ENCODE results near the gene ACTG1. TPM values are rescaled to one million over a fixed set of nuclear protein-coding genes. Genes with fewer than 3 reads are reported as not detected.

Gene ACTG1
- total and polyA plus RNA-seq, 9 of the 15 experiments (the other 6 are each of a cell fraction or from before 2014, with no cell fraction given): 224 to 1,775 (median 568) TPM

DNA sequence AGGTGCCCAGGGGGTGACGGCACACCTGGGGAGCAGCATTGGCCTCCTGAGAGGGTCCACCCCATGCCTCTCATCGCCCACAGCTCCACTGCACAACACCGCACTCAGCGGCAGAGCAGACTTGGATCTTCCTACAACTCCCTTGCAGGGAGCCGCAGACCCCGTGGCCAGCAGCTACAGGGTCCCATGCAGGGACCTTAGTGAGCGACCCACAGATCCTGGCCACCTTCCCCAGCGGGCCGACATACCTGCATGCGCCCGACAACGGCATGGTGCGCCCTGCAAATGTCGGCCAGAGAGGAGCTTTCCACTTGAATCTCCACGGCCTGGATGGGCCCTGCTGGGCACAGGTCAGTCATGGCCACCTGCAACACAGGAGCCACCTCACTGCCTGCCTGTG, 31.2 kb upstream of the ACTG1 start:
- Histone ChIP-seq H3K9me1 (ENCODE audit: control insufficient read depth, insufficient read depth, low read length) (no peaks in the 10 kb centered on the region), H3K27ac (ENCODE audit: extremely low read depth, low read depth, low read length) (no peak overlapping the region), H3K27me3 (ENCODE audit: control insufficient read depth in 2 of 2, insufficient read depth in 2 of 2, low read length in 2 of 2) (no peaks in the 10 kb centered on the region), H3K4me3 (no peak overlapping the region), H3K4me1 (replicated peaks in 1 of 2; ENCODE audit: control insufficient read depth in 2 of 2, insufficient read depth in 2 of 2, low read length in 2 of 2) (peaks cover 0 to 38% of the 10 kb centered on the region in 2 experiments; a peak in 1 of 5 replicates), H3K4me2 (ENCODE audit: insufficient read depth, low read length) (no peak overlapping the region), H2AFZ (ENCODE audit: low read depth, low read length) (no peak overlapping the region), H3K79me2 (ENCODE audit: control insufficient read depth, insufficient read depth, low read length) (no peaks in the 10 kb centered on the region), H3K9ac (ENCODE audit: insufficient read depth in 1 of 2, low read depth in 2 of 2, low read length in 2 of 2) (peak overlapping the region in 1 of 2 experiments; percentile 7; a peak in 1 of 4 replicates), H3K9me3 (replicated peaks; ENCODE audit: control insufficient read depth, insufficient read depth, low read depth, low read length) (no peaks in the 10 kb centered on the region), H4K20me1 (replicated peaks; ENCODE audit: control insufficient read depth, insufficient read depth, low read length) (no peaks in the 10 kb centered on the region), H3K36me3 (ENCODE audit: control insufficient read depth, insufficient read depth, low read length) (peaks cover 80% of the 10 kb centered on the region; the same call in 2 of the 3 replicates)
- ChIA-PET CTCF (ENCODE audit: low intra/inter-chr PET ratio) (no interaction called here), POLR2A (interaction anchor here (1.9 to 2.5 kb wide), 2 partner anchors 8 to 10 kb away, joined by 6 to 12 read pairs; partner anchors contain the start of gene FAAP100)
- BruUV-seq (replicated peaks): no TSS peak
- FAIRE-seq (no peak), ATAC-seq (no peak), DNase-seq (ENCODE audit: extremely low read depth in 1 of 4, low spot score in 3 of 4) (no peak)
- intact Hi-C loops (cut with micrococcal nuclease): no loop called here
- TF ChIP-seq CHCHD3 (CRISPR knock-in tag; IDR thresholded peaks at IDR 0.05): no peak
- TF ChIP-seq, protein P1, sequence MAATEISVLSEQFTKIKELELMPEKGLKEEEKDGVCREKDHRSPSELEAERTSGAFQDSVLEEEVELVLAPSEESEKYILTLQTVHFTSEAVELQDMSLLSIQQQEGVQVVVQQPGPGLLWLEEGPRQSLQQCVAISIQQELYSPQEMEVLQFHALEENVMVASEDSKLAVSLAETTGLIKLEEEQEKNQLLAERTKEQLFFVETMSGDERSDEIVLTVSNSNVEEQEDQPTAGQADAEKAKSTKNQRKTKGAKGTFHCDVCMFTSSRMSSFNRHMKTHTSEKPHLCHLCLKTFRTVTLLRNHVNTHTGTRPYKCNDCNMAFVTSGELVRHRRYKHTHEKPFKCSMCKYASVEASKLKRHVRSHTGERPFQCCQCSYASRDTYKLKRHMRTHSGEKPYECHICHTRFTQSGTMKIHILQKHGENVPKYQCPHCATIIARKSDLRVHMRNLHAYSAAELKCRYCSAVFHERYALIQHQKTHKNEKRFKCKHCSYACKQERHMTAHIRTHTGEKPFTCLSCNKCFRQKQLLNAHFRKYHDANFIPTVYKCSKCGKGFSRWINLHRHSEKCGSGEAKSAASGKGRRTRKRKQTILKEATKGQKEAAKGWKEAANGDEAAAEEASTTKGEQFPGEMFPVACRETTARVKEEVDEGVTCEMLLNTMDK (IDR thresholded peaks at IDR 0.05; ENCODE audit: borderline replicate concordance, insufficient read depth, low read depth, low read length, poor library complexity, severe bottlenecking): no peak
- in situ Hi-C loops (cut with MboI): no loop called here
- 96% methylated on average over 14 of the region's 15 CpGs for WGBS (ENCODE audit: insufficient coverage, low coverage, missing lambda C conversion rate)

DNA sequence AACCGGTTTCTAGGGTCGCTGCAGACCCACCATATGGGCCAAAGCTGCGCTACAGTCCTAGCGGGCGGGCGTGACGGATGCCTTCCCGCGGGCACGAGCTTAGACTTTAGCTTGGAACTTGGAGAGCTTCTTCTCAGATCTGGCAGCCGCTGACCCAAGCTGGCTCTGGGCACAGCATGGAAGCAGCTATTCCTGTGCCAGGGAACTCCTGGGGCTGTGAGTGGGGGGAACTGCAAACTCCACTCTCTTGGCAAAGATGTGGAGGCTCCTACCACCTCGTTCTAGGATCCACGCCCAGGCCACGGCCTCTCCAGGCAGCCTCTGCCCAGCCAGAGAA, 30.7 kb upstream of the ACTG1 start:
- no peak overlapping the region for H3K9ac ChIP-seq (ENCODE audit: insufficient read depth in 1 of 2, low read depth in 2 of 2, low read length in 2 of 2)
- no peak overlapping the region for H3K4me3 ChIP-seq
- no peak overlapping the region for H3K4me2 ChIP-seq (ENCODE audit: insufficient read depth, low read length)
- ChIA-PET CTCF (ENCODE audit: low intra/inter-chr PET ratio) (no interaction called here), POLR2A (interaction anchor here (0.6 to 2.5 kb wide), 2 partner anchors 9 to 158 kb away, joined by 5 to 12 read pairs; partner anchors contain the start of gene FAAP100)
- H3K27me3 ChIP-seq (ENCODE audit: control insufficient read depth in 2 of 2, insufficient read depth in 2 of 2, low read length in 2 of 2): no peaks in the 10 kb centered on the region
- TF ChIP-seq, protein P2, sequence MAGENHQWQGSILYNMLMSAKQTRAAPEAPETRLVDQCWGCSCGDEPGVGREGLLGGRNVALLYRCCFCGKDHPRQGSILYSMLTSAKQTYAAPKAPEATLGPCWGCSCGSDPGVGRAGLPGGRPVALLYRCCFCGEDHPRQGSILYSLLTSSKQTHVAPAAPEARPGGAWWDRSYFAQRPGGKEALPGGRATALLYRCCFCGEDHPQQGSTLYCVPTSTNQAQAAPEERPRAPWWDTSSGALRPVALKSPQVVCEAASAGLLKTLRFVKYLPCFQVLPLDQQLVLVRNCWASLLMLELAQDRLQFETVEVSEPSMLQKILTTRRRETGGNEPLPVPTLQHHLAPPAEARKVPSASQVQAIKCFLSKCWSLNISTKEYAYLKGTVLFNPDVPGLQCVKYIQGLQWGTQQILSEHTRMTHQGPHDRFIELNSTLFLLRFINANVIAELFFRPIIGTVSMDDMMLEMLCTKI (IDR thresholded peaks at IDR 0.05; ENCODE audit: partially characterized antibody): no peak
- TF ChIP-seq HNRNPK (IDR thresholded peaks at IDR 0.05; ENCODE audit: low read depth, low read length, poor library complexity, severe bottlenecking) (no peak), ZNF764 (CRISPR knock-in tag; IDR thresholded peaks at IDR 0.05; ENCODE audit: low read depth) (no peak), ILF3 (IDR thresholded peaks at IDR 0.05; ENCODE audit: borderline replicate concordance) (no peak)
- 0 out of 2 replicates have a peak, but pooled peaks cover 2% of the 10 kb centered on the region for H4K20me1 ChIP-seq (replicated peaks; ENCODE audit: control insufficient read depth, insufficient read depth, low read length)
- DNase-seq (ENCODE audit: extremely low read depth in 1 of 4, low spot score in 3 of 4) (no peak), ATAC-seq (no peak), FAIRE-seq (no peak)
- WGBS (ENCODE audit: insufficient coverage, low coverage, missing lambda C conversion rate): 96% methylated on average over 14 of the region's 14 CpGs
- intact Hi-C loops (cut with micrococcal nuclease) (no loop called here), in situ Hi-C loops (cut with MboI) (no loop called here)
- H3K9me3 ChIP-seq (replicated peaks; ENCODE audit: control insufficient read depth, insufficient read depth, low read depth, low read length): no peaks in the 10 kb centered on the region
- no peaks in the 10 kb centered on the region for H3K79me2 ChIP-seq (ENCODE audit: control insufficient read depth, insufficient read depth, low read length)
- H3K27ac ChIP-seq (ENCODE audit: extremely low read depth, low read depth, low read length): no peak overlapping the region
- H3K36me3 ChIP-seq (ENCODE audit: control insufficient read depth, insufficient read depth, low read length): peaks cover 80% of the 10 kb centered on the region; the same call in 2 of the 3 replicates
- no peaks in the 10 kb centered on the region for H3K9me1 ChIP-seq (ENCODE audit: control insufficient read depth, insufficient read depth, low read length)
- no TSS peak for BruUV-seq (replicated peaks)
- H2AFZ ChIP-seq (ENCODE audit: low read depth, low read length): no peak overlapping the region
- H3K4me1 ChIP-seq (replicated peaks in 1 of 2; ENCODE audit: control insufficient read depth in 2 of 2, insufficient read depth in 2 of 2, low read length in 2 of 2): peaks cover 0 to 43% of the 10 kb centered on the region in 2 experiments; a peak in 1 of 5 replicates

Data from K562 (cell line).